GM23338 (cell line): ENCODE data around the gene TBK1.

ENCODE experiments used
- CREB1 ChIP-seq: fragments of 250-450 bp; sonication (Bioruptor Pico); IDR thresholded peaks from 2 replicates; pipeline ENCODE4 v1.5.0; 2020; ENCODE audit warnings: low read depth, mild to moderate bottlenecking, moderate library complexity
- CTCF ChIP-seq, 2 experiments: fragments of 200-600 bp in 1 of 2; sonication (generic) in 1 of 2; conservative IDR thresholded peaks; 2 replicates each; pipeline versions ENCODE4 v1.5.1 to v1.6.1; 2016 to 2017; ENCODE audit warnings: antibody characterized with exemption in 2 of 2, low read depth in 2 of 2, mild to moderate bottlenecking in 2 of 2, moderate library complexity in 1 of 2
- ETS1 ChIP-seq: IDR thresholded peaks from 2 replicates; pipeline ENCODE4 v1.6.1; 2016; ENCODE audit warnings: antibody characterized with exemption
- EZH2 ChIP-seq: fragments of 200-600 bp; sonication (generic); IDR thresholded peaks from one replicate; pipeline ENCODE4 v1.8.0; 2017; ENCODE audit warnings: antibody characterized with exemption, mild to moderate bottlenecking, low read depth; ENCODE audit not compliant: unreplicated experiment
- EZH2phosphoT487 ChIP-seq: fragments of 200-600 bp; sonication (generic); IDR thresholded peaks from one replicate; pipeline ENCODE4 v1.8.1; 2018; ENCODE audit warnings: antibody characterized with exemption; ENCODE audit not compliant: unreplicated experiment
- POLR2AphosphoS5 ChIP-seq: IDR thresholded peaks from 2 replicates; pipeline ENCODE4 v1.6.1; 2016; ENCODE audit warnings: antibody characterized with exemption, low read depth
- REST ChIP-seq: IDR thresholded peaks from one replicate; pipeline ENCODE4 v1.6.1; 2018; ENCODE audit warnings: antibody characterized with exemption; ENCODE audit not compliant: unreplicated experiment
- ZNF114 ChIP-seq: fragments of 250-450 bp; sonication (Bioruptor Pico); IDR thresholded peaks from 2 replicates; pipeline ENCODE4 v1.5.0; 2020; ENCODE audit warnings: mild to moderate bottlenecking, moderate library complexity
- ZNF331 ChIP-seq: fragments of 250-450 bp; sonication (Bioruptor Pico); IDR thresholded peaks from 2 replicates; pipeline ENCODE4 v1.5.0; 2020; ENCODE audit warnings: low read depth, mild to moderate bottlenecking, moderate library complexity

- TF ChIP-seq CTCF (conservative IDR thresholded peaks at IDR 0.05; ENCODE audit: low read depth in 2 of 2), result no peak
- no peak for TF ChIP-seq REST
- TF ChIP-seq ZNF114 (CRISPR knock-in tag), result no peak
- no peak for TF ChIP-seq POLR2AphosphoS5
- no peak for TF ChIP-seq EZH2
- TF ChIP-seq ZNF331 (CRISPR knock-in tag), result no peak
- no peak for TF ChIP-seq EZH2phosphoT487
- TF ChIP-seq CREB1, result no peak
- no peak for TF ChIP-seq ETS1
Observed at GRCh38 chr12:64450057-64450640, 1.8 kb upstream of the TBK1 start.
